H1 (cell line): ENCODE data around the gene DCLK1. TPM values are rescaled to one million over a fixed set of nuclear protein-coding genes. Genes with fewer than 3 reads are reported as not detected.

Experiments
- CTCF ChIA-PET: fragments of 300-600 bp; sonication (Branson Sonifier 250); formaldehyde crosslinking; loops from one replicate; lab custom pipeline; 2021; ENCODE audit not compliant: partially characterized antibody; lab: Charles Lee
- POLR2A ChIA-PET: fragments of 300-600 bp; sonication (Branson Sonifier 250); formaldehyde crosslinking; loops from one replicate; lab custom pipeline; 2021; ENCODE audit warnings: inconsistent platforms; ENCODE audit not compliant: partially characterized antibody; lab: Charles Lee
- DNase-seq, 2 experiments: peaks; one replicate each; pipeline versions ENCODE4 v3.0.0 to v3.0.0-alpha.2; 2010 to 2022; ENCODE audit warnings: low spot score in 2 of 2, low read depth in 1 of 2, mixed read lengths in 1 of 2
- FAIRE-seq: peaks from 2 replicates; lab custom pipeline; 2011; peaks lifted over from hg19 to GRCh38; lab: Jason Lieb, UNC
- H2AFZ ChIP-seq: 2 replicates; pipeline ENCODE4 v1.8.1; 2012; ENCODE audit warnings: low read length, inconsistent platforms
- H2AK5ac ChIP-seq: 2 replicates; pipeline ENCODE4 v1.6.1; 2013; ENCODE audit warnings: low read depth, low read length
- H2BK120ac ChIP-seq: replicated peaks from 2 replicates; pipeline ENCODE3; 2013; ENCODE audit warnings: low read depth, low read length, inconsistent platforms
- H2BK12ac ChIP-seq: 2 replicates; pipeline ENCODE4 v1.6.1; 2013; ENCODE audit warnings: low read depth, low read length
- H2BK15ac ChIP-seq: 2 replicates; pipeline ENCODE4 v1.6.1; 2013; ENCODE audit warnings: low read length
- H2BK20ac ChIP-seq: 2 replicates; pipeline ENCODE4 v1.6.1; 2013; ENCODE audit warnings: low read length
- H2BK5ac ChIP-seq: 2 replicates; pipeline ENCODE4 v1.6.1; 2013; ENCODE audit warnings: low read depth, low read length
- H3K14ac ChIP-seq: 2 replicates; pipeline ENCODE4 v1.6.1; 2013; ENCODE audit warnings: inconsistent platforms; ENCODE audit not compliant: insufficient read length
- H3K18ac ChIP-seq: 2 replicates; pipeline ENCODE4 v1.6.1; 2013; ENCODE audit warnings: low read length; ENCODE audit errors: extremely low read depth
- H3K23ac ChIP-seq: 2 replicates; pipeline ENCODE4 v1.6.1; 2013; ENCODE audit warnings: inconsistent platforms; ENCODE audit not compliant: insufficient read length
- H3K23me2 ChIP-seq: 2 replicates; pipeline ENCODE4 v1.6.1; 2013; ENCODE audit warnings: low read depth, low read length
- H3K27ac ChIP-seq: 2 replicates; pipeline ENCODE4 v1.6.1; 2011; ENCODE audit warnings: low read depth, low read length, inconsistent platforms
- H3K27me3 ChIP-seq, 4 experiments: replicated peaks in 1 of 4; 1 replicate in 1 of 4; 2 replicates in 3 of 4; pipeline versions ENCODE4 v1.6.1 to v1.8.1; 2011 to 2013; ENCODE audit warnings: low read length in 3 of 4, mild to moderate bottlenecking in 3 of 4, inconsistent platforms in 2 of 4, mixed read lengths in 2 of 4, moderate library complexity in 1 of 4; ENCODE audit not compliant: control insufficient read depth in 3 of 4, insufficient read depth in 3 of 4; ENCODE audit errors: extremely low read depth in 1 of 4
- H3K36me3 ChIP-seq, 4 experiments: 2 replicates each; pipeline versions ENCODE4 v1.6.1 to v1.8.1; 2011 to 2013; ENCODE audit warnings: mild to moderate bottlenecking in 4 of 4, low read length in 3 of 4, moderate library complexity in 2 of 4, control low read depth in 1 of 4, inconsistent platforms in 1 of 4; ENCODE audit not compliant: insufficient read depth in 4 of 4, control insufficient read depth in 2 of 4
- H3K4ac ChIP-seq: replicated peaks from 2 replicates; pipeline ENCODE3; 2013; ENCODE audit warnings: low read length, low read depth, mixed read lengths, inconsistent platforms; ENCODE audit not compliant: insufficient read length
- H3K4me1 ChIP-seq, 4 experiments: replicated peaks in 1 of 4; 1 replicate in 1 of 4; 2 replicates in 3 of 4; pipeline versions ENCODE4 v1.6.1 to v1.8.1; 2011 to 2013; ENCODE audit warnings: low read length in 3 of 4, inconsistent platforms in 2 of 4, mixed read lengths in 1 of 4; ENCODE audit not compliant: insufficient read depth in 4 of 4, control insufficient read depth in 3 of 4
- H3K4me2 ChIP-seq, 2 experiments: 2 replicates each; pipeline versions ENCODE4 v1.6.1 to v1.8.1; 2011 to 2013; ENCODE audit warnings: low read depth in 2 of 2, low read length in 2 of 2, control low read depth in 1 of 2, inconsistent platforms in 1 of 2, mild to moderate bottlenecking in 1 of 2; ENCODE audit not compliant: insufficient read depth in 1 of 2
- H3K4me3 ChIP-seq, 4 experiments: fragments of 200-600, 300-600 bp in 1 of 4; sonication (generic), shearing (Covaris generic), sonication (Bioruptor Twin) in 1 of 4; 2 replicates each; pipeline versions ENCODE4 v1.5.1 to v1.8.1; 2011 to 2016; ENCODE audit warnings: low read length in 4 of 4, low read depth in 3 of 4, control low read depth in 2 of 4, inconsistent platforms in 2 of 4, mild to moderate bottlenecking in 2 of 4, mixed read lengths in 1 of 4, moderate library complexity in 1 of 4; ENCODE audit not compliant: insufficient read depth in 2 of 4; ENCODE audit errors: extremely low read depth in 1 of 4
- H3K56ac ChIP-seq: replicated peaks from 2 replicates; pipeline ENCODE3; 2013; ENCODE audit warnings: low read depth, mild to moderate bottlenecking, mixed read lengths, low read length, inconsistent platforms; ENCODE audit not compliant: insufficient read length
- H3K79me1 ChIP-seq: 2 replicates; pipeline ENCODE4 v1.6.1; 2013; ENCODE audit warnings: low read depth, low read length, control low read depth
- H3K79me2 ChIP-seq, 2 experiments: 2 replicates each; pipeline versions ENCODE4 v1.6.1 to v1.8.1; 2012 to 2013; ENCODE audit warnings: low read length in 2 of 2, mild to moderate bottlenecking in 2 of 2, inconsistent platforms in 1 of 2; ENCODE audit not compliant: insufficient read depth in 2 of 2, control insufficient read depth in 1 of 2
- H3K9ac ChIP-seq, 4 experiments: replicated peaks in 1 of 4; 1 replicate in 1 of 4; 2 replicates in 3 of 4; pipeline versions ENCODE4 v1.6.1 to v1.8.1; 2011 to 2013; ENCODE audit warnings: low read depth in 3 of 4, low read length in 3 of 4, control low read depth in 2 of 4, mild to moderate bottlenecking in 2 of 4, moderate library complexity in 2 of 4, inconsistent platforms in 1 of 4; ENCODE audit errors: extremely low read depth in 1 of 4
- H3K9me3 ChIP-seq, 2 experiments: 2 replicates each; pipeline versions ENCODE4 v1.6.1 to v1.8.1; 2012 to 2013; ENCODE audit warnings: mild to moderate bottlenecking in 2 of 2, moderate library complexity in 2 of 2, control low read depth in 1 of 2, inconsistent platforms in 1 of 2, low read depth in 1 of 2, low read length in 1 of 2, mixed read lengths in 1 of 2; ENCODE audit not compliant: insufficient read depth in 2 of 2
- H4K20me1 ChIP-seq, 2 experiments: replicated peaks in 1 of 2; 2 replicates each; pipeline versions ENCODE3 to v1.8.1; 2011 to 2013; ENCODE audit warnings: inconsistent platforms in 2 of 2, low read length in 2 of 2, mild to moderate bottlenecking in 1 of 2; ENCODE audit not compliant: insufficient read depth in 2 of 2, control insufficient read depth in 1 of 2
- H4K5ac ChIP-seq: 2 replicates; pipeline ENCODE4 v1.6.1; 2013; ENCODE audit warnings: low read length, low read depth, mixed read lengths, inconsistent platforms; ENCODE audit not compliant: insufficient read length
- H4K8ac ChIP-seq: 2 replicates; pipeline ENCODE4 v1.8.0; 2013; ENCODE audit warnings: mild to moderate bottlenecking, moderate library complexity, low read length, inconsistent platforms; ENCODE audit not compliant: insufficient read depth; ENCODE audit errors: extremely low read depth
- H4K91ac ChIP-seq: replicated peaks from 2 replicates; pipeline ENCODE3; 2013; ENCODE audit warnings: low read length, mixed read lengths, inconsistent platforms; ENCODE audit not compliant: insufficient read length
- CBX5 ChIP-seq: fragments of 300-800, 300-1000 bp; sonication (generic); IDR thresholded peaks from 2 replicates; pipeline ENCODE4 v1.7.1; 2016; ENCODE audit warnings: antibody characterized with exemption, low read length, low read depth
- CBX8 ChIP-seq: fragments of 300-800, 300-1000 bp; sonication (generic); IDR thresholded peaks from 2 replicates; pipeline ENCODE4 v1.7.1; 2016; ENCODE audit warnings: low read depth, low read length, borderline replicate concordance
- JUN ChIP-seq: IDR thresholded peaks from 2 replicates; pipeline ENCODE4 v1.6.1; 2011; ENCODE audit warnings: low read depth, mild to moderate bottlenecking, improper control_type of control experiment, low read length
- KDM1A ChIP-seq: fragments of 200-600, 300-600 bp; sonication (generic); IDR thresholded peaks from 2 replicates; pipeline ENCODE4 v1.7.1; 2016; ENCODE audit warnings: mild to moderate bottlenecking, low read length, borderline replicate concordance
- KDM5A ChIP-seq: fragments of 200-600 bp; IDR thresholded peaks from 2 replicates; pipeline ENCODE4 v1.7.1; 2012; ENCODE audit warnings: mild to moderate bottlenecking, low read length, inconsistent platforms, mixed read lengths
- NRF1 ChIP-seq: IDR thresholded peaks from 2 replicates; pipeline ENCODE4 v1.6.1; 2011; ENCODE audit warnings: mild to moderate bottlenecking, low read depth, low read length, improper control_type of control experiment
- RNF2 ChIP-seq: fragments of 200-900, 300-1000 bp; sonication (generic); IDR thresholded peaks from 2 replicates; pipeline ENCODE4 v1.7.1; 2016; ENCODE audit warnings: borderline replicate concordance, low read depth, mild to moderate bottlenecking, antibody characterized with exemption, low read length; ENCODE audit not compliant: poor library complexity, severe bottlenecking; ENCODE audit errors: missing control alignments
- TCF12 ChIP-seq: IDR thresholded peaks from 2 replicates; pipeline ENCODE4 v1.6.1; 2011; ENCODE audit warnings: low read depth, mild to moderate bottlenecking, low read length
- WGBS, 2 experiments: shearing (Covaris generic) in 1 of 2; methylation state at CpG; one replicate each; pipeline versions ENCODE4 v1.1.6 to v1.1.7; 2013 to 2015; ENCODE audit warnings: low lambda C conversion rate in 2 of 2, mixed read lengths in 2 of 2, inconsistent platforms in 1 of 2, low coverage in 1 of 2, missing lambda C conversion rate in 1 of 2; ENCODE audit not compliant: insufficient replicate concordance in 2 of 2, insufficient coverage in 1 of 2, insufficient read length in 1 of 2; ENCODE audit errors: extremely low coverage in 1 of 2, missing lambda C conversion rate in 1 of 2; 5-methylcytosine and 5-hydroxymethylcytosine counted together
- polyA plus RNA-seq, 7 experiments: library from polyadenylated mRNA; depleted of rRNA in 3 of 7; stranded (reverse) in 5 of 7; unstranded in 2 of 7; fragments of >200 nt in 5 of 7; fragments of 200-250 nt in 2 of 7; gene quantifications; 1 replicate in 5 of 7; 2 replicates in 1 of 7; 4 replicates in 1 of 7; pipeline versions ENCODE4 v1.2.1 to v1.2.3, GENCODE V29; 2011 to 2013; ENCODE audit warnings: missing spikeins in 2 of 7, mixed read lengths in 2 of 7
- total RNA-seq: library from RNA; stranded (reverse); fragmentation: NEBNext Ultra II Directional; extraction: Animal tissue kit (Norgen Biotek cat#: 25700); gene quantifications from 2 replicates; pipeline ENCODE4 v1.2.1, GENCODE V29; 2021

Gene DCLK1
- total and polyA plus RNA-seq, 2 of the 8 experiments (the other 6 are each of a cell fraction or from before 2014, with no cell fraction given), result 22.8 to 41.0 TPM

DNA sequence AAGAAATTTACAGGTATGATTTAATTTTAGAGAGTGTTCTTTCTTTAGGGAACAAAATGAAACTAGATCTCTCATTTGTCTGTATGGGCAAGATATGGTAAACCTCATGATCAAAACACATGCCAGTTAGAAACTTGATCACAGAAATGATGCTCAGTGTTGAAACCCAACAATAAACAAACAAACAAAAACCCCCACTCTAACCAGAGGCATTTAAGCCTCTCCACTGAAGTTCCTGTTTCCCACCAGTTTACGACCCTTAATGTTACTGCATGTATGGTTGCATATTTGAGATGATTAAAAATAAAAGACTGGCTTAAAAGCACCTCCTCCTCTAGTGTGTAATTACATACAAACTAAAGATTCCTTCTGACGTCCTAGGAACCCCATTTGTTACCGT lies 361.4 kb downstream of the DCLK1 start:
- no peaks in the 10 kb centered on the region for H3K4me1 ChIP-seq
- no peak overlapping the region for H2AK5ac ChIP-seq
- no peak overlapping the region for H3K4me3 ChIP-seq
- no peak for TF ChIP-seq TCF12
- no peak for TF ChIP-seq CBX5
- no peak for TF ChIP-seq CBX8
- no peak for TF ChIP-seq JUN
- no peak for TF ChIP-seq KDM1A
- TF ChIP-seq KDM5A, result no peak
- TF ChIP-seq NRF1, result no peak
- no peak for TF ChIP-seq RNF2
- no peaks in the 10 kb centered on the region; a peak in 1 of 7 replicates for H3K27me3 ChIP-seq
- H3K18ac ChIP-seq, result no peak overlapping the region
- no peak for FAIRE-seq
- ChIA-PET POLR2A (no interaction called here), CTCF (no interaction called here)
- no peak overlapping the region for H2BK15ac ChIP-seq
- H3K23me2 ChIP-seq, result no peaks in the 10 kb centered on the region
- H3K36me3 ChIP-seq, result no peaks in the 10 kb centered on the region
- DNase-seq, result no peak
- H3K4me2 ChIP-seq, result no peak overlapping the region
- H3K79me1 ChIP-seq, result no peaks in the 10 kb centered on the region
- H2BK12ac ChIP-seq, result no peak overlapping the region
- H2BK5ac ChIP-seq, result no peak overlapping the region
- no peak overlapping the region for H3K27ac ChIP-seq
- no peak overlapping the region for H4K8ac ChIP-seq
- no peaks in the 10 kb centered on the region for H3K9me3 ChIP-seq
- no peak overlapping the region for H4K5ac ChIP-seq
- no peak overlapping the region for H2BK20ac ChIP-seq
- H3K4ac ChIP-seq, result no peak overlapping the region
- no peak overlapping the region for H3K9ac ChIP-seq
- H4K20me1 ChIP-seq, result no peaks in the 10 kb centered on the region
- no peak overlapping the region for H4K91ac ChIP-seq
- H3K79me2 ChIP-seq, result no peaks in the 10 kb centered on the region
- no peak overlapping the region for H3K23ac ChIP-seq
- H3K56ac ChIP-seq, result no peak overlapping the region
- H3K14ac ChIP-seq, result no peak overlapping the region
- H2BK120ac ChIP-seq, result no peak overlapping the region
- 69% methylated on average over 3 of the region's 3 CpGs; no CpG with 5 or more reads in 1 of the 2 experiments for WGBS, 2 experiments
- no peak overlapping the region for H2AFZ ChIP-seq
